Measurements from ENCODE around the gene PXMP4.

PXMP4 gene

DNA sequence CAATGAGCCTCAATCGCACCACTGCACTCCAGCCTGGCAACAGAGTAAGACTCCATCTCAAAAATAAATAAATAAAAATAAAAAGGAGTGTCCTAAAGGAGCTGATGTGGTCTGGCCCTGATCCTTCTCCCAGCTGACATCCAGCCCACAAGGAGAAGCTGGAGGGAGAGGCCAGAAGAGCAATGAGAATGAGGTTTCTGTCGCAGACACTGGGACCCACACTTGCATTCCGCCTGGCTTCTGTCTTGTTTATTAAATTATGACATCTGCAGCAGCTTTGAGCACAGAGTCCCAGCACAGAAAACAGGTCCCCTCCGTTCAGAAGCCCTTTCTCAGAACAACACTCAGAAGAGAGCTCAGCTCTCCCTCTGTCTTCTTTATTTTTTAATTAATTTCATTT, 23.7 kb downstream of the PXMP4 start:
- Histone ChIP-seq H3K27me3 (ENCODE audit: control insufficient read depth, low read length) (no peaks in the 10 kb centered on the region), H3K4me2 (ENCODE audit: low read length) (no peak overlapping the region), H3K79me2 (ENCODE audit: control insufficient read depth, low read length) (no peaks in the 10 kb centered on the region), H3K9me3 (ENCODE audit: control insufficient read depth, insufficient read depth, low read length) (no peaks in the 10 kb centered on the region), H3K4me3 (ENCODE audit: low read length) (no peak overlapping the region), H3K4me1 (ENCODE audit: control insufficient read depth, low read length) (no peaks in the 10 kb centered on the region), H3K27ac (ENCODE audit: low read depth, low read length) (no peak overlapping the region), H3F3A (ENCODE audit: control insufficient read depth, insufficient read depth) (no peaks in the 10 kb centered on the region), H3K36me3 (ENCODE audit: control insufficient read depth, low read length) (no peaks in the 10 kb centered on the region), H4K20me1 (ENCODE audit: control insufficient read depth, insufficient read depth, low read depth, low read length) (no peaks in the 10 kb centered on the region), H3K9me2 (replicated peaks; ENCODE audit: control insufficient read depth, low read length) (no peaks in the 10 kb centered on the region)
- no peak for TF ChIP-seq EZH2phosphoT487 (IDR thresholded peaks at IDR 0.05; ENCODE audit: borderline replicate concordance, low read length)
- TF ChIP-seq, protein P1, sequence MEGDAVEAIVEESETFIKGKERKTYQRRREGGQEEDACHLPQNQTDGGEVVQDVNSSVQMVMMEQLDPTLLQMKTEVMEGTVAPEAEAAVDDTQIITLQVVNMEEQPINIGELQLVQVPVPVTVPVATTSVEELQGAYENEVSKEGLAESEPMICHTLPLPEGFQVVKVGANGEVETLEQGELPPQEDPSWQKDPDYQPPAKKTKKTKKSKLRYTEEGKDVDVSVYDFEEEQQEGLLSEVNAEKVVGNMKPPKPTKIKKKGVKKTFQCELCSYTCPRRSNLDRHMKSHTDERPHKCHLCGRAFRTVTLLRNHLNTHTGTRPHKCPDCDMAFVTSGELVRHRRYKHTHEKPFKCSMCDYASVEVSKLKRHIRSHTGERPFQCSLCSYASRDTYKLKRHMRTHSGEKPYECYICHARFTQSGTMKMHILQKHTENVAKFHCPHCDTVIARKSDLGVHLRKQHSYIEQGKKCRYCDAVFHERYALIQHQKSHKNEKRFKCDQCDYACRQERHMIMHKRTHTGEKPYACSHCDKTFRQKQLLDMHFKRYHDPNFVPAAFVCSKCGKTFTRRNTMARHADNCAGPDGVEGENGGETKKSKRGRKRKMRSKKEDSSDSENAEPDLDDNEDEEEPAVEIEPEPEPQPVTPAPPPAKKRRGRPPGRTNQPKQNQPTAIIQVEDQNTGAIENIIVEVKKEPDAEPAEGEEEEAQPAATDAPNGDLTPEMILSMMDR (IDR thresholded peaks at IDR 0.05; ENCODE audit: low read depth, low read length, poor library complexity, severe bottlenecking), result no peak

DNA sequence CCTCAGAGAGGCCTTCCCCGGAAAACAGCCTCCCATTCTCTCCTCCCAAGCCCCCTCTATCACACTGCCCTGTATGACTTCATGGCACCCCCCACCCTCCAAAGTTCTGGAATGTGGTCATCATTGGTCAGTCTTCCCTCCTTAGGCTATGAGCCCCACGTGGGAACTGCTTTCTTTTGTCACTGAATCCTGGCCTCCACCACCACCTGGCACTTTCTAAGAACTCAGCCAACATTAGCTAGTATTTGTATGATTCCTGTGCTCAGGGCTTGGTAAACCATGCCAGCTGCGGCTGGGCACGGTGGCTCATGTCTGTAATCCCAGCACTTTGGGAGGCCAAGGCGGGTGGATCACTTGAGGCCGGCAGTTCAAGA, 25.5 kb downstream of the PXMP4 start:
- Histone ChIP-seq H3K27ac (ENCODE audit: low read depth, low read length) (no peak overlapping the region), H4K20me1 (ENCODE audit: control insufficient read depth, insufficient read depth, low read depth, low read length) (no peaks in the 10 kb centered on the region)
- TF ChIP-seq EZH2phosphoT487 (IDR thresholded peaks at IDR 0.05; ENCODE audit: borderline replicate concordance, low read length), result no peak
- TF ChIP-seq, protein P1 (IDR thresholded peaks at IDR 0.05; ENCODE audit: low read depth, low read length, poor library complexity, severe bottlenecking), result no peak

DNA sequence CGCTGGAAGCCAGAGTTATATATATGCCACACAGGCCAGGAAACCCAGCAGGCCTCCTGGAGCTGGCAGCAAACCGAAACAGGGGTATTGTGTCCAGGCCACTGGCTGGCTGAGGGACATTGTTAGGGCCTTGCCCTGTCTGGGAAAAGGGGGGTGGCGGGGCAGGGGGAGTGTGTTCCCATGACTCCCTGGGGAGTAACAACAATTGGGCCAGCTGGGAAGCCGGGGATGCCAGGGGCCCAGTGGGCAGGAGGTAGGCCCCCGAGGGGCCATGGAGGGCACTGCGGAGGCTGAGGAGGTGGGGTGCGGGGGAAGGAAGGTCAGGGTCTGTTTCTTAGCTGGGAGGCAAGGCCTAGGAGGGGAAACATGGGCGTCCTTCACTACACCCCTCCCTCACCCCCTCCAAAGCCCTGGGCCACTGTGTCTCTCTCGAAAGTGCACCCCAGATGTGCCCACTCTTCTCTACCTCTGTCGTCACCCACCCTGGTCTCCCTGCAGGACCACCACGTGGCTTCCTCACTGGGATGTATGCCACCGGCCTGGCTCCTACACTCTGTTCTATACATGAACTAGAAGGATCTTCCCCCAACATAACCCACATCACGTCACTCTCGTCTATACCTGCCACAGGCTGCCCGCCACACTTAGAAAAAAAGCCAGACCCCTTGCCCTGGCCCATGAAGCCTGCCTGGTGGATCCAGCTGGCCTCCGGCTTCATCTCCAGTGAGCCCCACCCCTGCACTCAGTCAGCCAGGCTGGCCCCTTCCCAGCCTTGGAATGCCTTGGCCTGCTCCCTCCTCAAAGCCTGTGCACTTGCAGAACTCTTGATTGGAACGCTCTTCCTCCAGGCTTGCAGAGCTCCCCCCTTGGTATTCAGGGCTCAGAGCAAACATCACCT, 26.1 kb downstream of the PXMP4 start:
- Histone ChIP-seq H3K9me3 (ENCODE audit: control insufficient read depth, insufficient read depth, low read length) (no peaks in the 10 kb centered on the region), H3K79me2 (ENCODE audit: control insufficient read depth, low read length) (no peaks in the 10 kb centered on the region), H3K27ac (ENCODE audit: low read depth, low read length) (no peak overlapping the region), H3K4me1 (ENCODE audit: control insufficient read depth, low read length) (peaks cover 15% of the 10 kb centered on the region), H3K27me3 (ENCODE audit: control insufficient read depth, low read length) (no peaks in the 10 kb centered on the region), H4K20me1 (ENCODE audit: control insufficient read depth, insufficient read depth, low read depth, low read length) (no peaks in the 10 kb centered on the region), H3K4me3 (ENCODE audit: low read length) (no peak overlapping the region), H3K9me2 (replicated peaks; ENCODE audit: control insufficient read depth, low read length) (no peaks in the 10 kb centered on the region), H3K4me2 (ENCODE audit: low read length) (no peak overlapping the region), H3K36me3 (ENCODE audit: control insufficient read depth, low read length) (no peaks in the 10 kb centered on the region), H3F3A (ENCODE audit: control insufficient read depth, insufficient read depth) (0 out of 2 replicates have a peak, but pooled peaks cover 2% of the 10 kb centered on the region)
- no peak for TF ChIP-seq EZH2phosphoT487 (IDR thresholded peaks at IDR 0.05; ENCODE audit: borderline replicate concordance, low read length)
- TF ChIP-seq, protein P1 (IDR thresholded peaks at IDR 0.05; ENCODE audit: low read depth, low read length, poor library complexity, severe bottlenecking), result no peak

More for the DNA sequence above, 25.5 kb downstream of the PXMP4 start:
- Histone ChIP-seq H3K4me1 (ENCODE audit: control insufficient read depth, low read length) (peaks cover 9% of the 10 kb centered on the region), H3K4me2 (ENCODE audit: low read length) (no peak overlapping the region), H3K27me3 (ENCODE audit: control insufficient read depth, low read length) (no peaks in the 10 kb centered on the region), H3K4me3 (ENCODE audit: low read length) (no peak overlapping the region), H3K9me2 (replicated peaks; ENCODE audit: control insufficient read depth, low read length) (no peaks in the 10 kb centered on the region), H3K79me2 (ENCODE audit: control insufficient read depth, low read length) (no peaks in the 10 kb centered on the region), H3F3A (ENCODE audit: control insufficient read depth, insufficient read depth) (0 out of 2 replicates have a peak, but pooled peaks cover 2% of the 10 kb centered on the region), H3K9me3 (ENCODE audit: control insufficient read depth, insufficient read depth, low read length) (no peaks in the 10 kb centered on the region), H3K36me3 (ENCODE audit: control insufficient read depth, low read length) (no peaks in the 10 kb centered on the region)
